Hepatocyte (in vitro differentiated cells): ENCODE measurements around the gene OR1E1.

Source experiments
- CTCF ChIP-seq: fragments of 200-600 bp; sonication (generic); IDR thresholded peaks from 2 replicates; pipeline ENCODE4 v1.5.1; 2016; ENCODE audit warnings: antibody characterized with exemption, mild to moderate bottlenecking; ENCODE audit not compliant: poor library complexity
- EZH2 ChIP-seq: fragments of 200-600 bp; sonication (generic); IDR thresholded peaks from 2 replicates; pipeline ENCODE4 v1.6.1; 2016; ENCODE audit warnings: antibody characterized with exemption, mild to moderate bottlenecking, borderline replicate concordance

DNA sequence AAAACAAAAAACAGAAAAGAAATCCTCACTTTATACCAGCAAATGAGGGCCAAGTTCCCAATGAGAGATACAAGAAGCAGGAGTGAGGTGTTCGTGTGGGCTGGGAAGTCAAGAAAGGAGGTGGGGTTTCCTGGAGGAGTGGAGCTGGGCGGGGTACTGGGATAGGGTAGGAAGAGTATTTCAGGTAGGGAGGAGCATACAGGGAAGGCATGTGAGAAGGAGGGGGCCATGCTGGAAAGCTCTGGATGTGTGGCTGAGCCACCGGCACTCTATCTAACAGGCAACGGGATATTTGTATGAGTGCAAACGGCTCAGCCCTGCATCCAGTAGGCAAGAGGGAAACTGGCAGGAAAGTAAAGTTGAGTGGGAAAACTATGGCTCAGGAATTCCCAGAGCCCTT is 16.3 kb downstream of the OR1E1 start:
- TF ChIP-seq CTCF = no peak
- TF ChIP-seq EZH2 = no peak
